Astrocyte (in vitro differentiated cells and primary cell): ENCODE data around the gene RAB3IL1.

ENCODE experiments used
- CTCF ChIP-seq: IDR thresholded peaks from 2 replicates; pipeline ENCODE4 v1.5.1; 2011; ENCODE audit warnings: low read depth, mild to moderate bottlenecking, inconsistent platforms, low read length, moderate library complexity; ENCODE audit not compliant: insufficient read depth
- EZH2 ChIP-seq: IDR thresholded peaks from 2 replicates; pipeline ENCODE4 v1.6.1; 2012; ENCODE audit warnings: mild to moderate bottlenecking, low read length, inconsistent platforms; ENCODE audit not compliant: insufficient read depth

- TF ChIP-seq CTCF (no peak), EZH2 (no peak)
These were observed 33.4 kb downstream of the RAB3IL1 start for GRCh38 chr11:61883947-61884346.
